Thymus (tissue), 11 donors: ENCODE measurements around the gene PRPF6. TPM values are rescaled to one million over a fixed set of nuclear protein-coding genes. Genes with fewer than 3 reads are reported as not detected.

Source experiments
- DNase-seq, 9 donors: peaks; one replicate each; pipeline ENCODE4 v3.0.0-alpha.2; 2013; ENCODE audit warnings: low spot score in 9 of 9, low read depth in 6 of 9, missing footprints in 1 of 9
- H3K27ac ChIP-seq, 2 donors: one replicate each; pipeline ENCODE4 v1.5.1; 2013; ENCODE audit warnings: control low read depth in 1 of 2, low read depth in 1 of 2, low read length in 1 of 2, mild to moderate bottlenecking in 1 of 2, moderate library complexity in 1 of 2
- H3K27me3 ChIP-seq, 2 donors: one replicate each; pipeline ENCODE4 v1.5.1; 2013; ENCODE audit warnings: low read length in 1 of 2; ENCODE audit not compliant: control insufficient read depth in 2 of 2, insufficient read depth in 1 of 2
- H3K36me3 ChIP-seq, 2 donors: one replicate each; pipeline ENCODE4 v1.5.1; 2013; ENCODE audit warnings: low read length in 1 of 2, mild to moderate bottlenecking in 1 of 2, moderate library complexity in 1 of 2; ENCODE audit not compliant: control insufficient read depth in 2 of 2, insufficient read depth in 2 of 2
- H3K4me1 ChIP-seq, 2 donors: one replicate each; pipeline ENCODE4 v1.5.1; 2013; ENCODE audit warnings: low read length in 2 of 2; ENCODE audit not compliant: control insufficient read depth in 2 of 2, insufficient read depth in 2 of 2
- H3K4me3 ChIP-seq, 2 donors: one replicate each; pipeline ENCODE4 v1.5.1; 2013; ENCODE audit warnings: low read length in 2 of 2, control low read depth in 1 of 2, mild to moderate bottlenecking in 1 of 2
- H3K9me3 ChIP-seq, 2 donors: one replicate each; pipeline ENCODE4 v1.5.1; 2013; ENCODE audit warnings: low read length in 1 of 2, mild to moderate bottlenecking in 1 of 2; ENCODE audit not compliant: control insufficient read depth in 2 of 2, insufficient read depth in 1 of 2
- WGBS: extraction: QIAGEN DNeasy Blood & Tissue Kit; methylation state at CpG from one replicate; pipeline ENCODE4 v1.1.7; 2013; 5-methylcytosine and 5-hydroxymethylcytosine counted together
- polyA plus RNA-seq: library from polyadenylated mRNA; stranded (reverse); fragments of 200-250 nt; gene quantifications from one replicate; pipeline ENCODE4 v1.2.3, GENCODE V29; 2013
- total RNA-seq: library from RNA; stranded (reverse); fragments of 120-200 nt; gene quantifications from one replicate; pipeline ENCODE4 v1.2.4, GENCODE V29; 2013
- donor health status: healthy.

Gene PRPF6
- total and polyA plus RNA-seq, 2 donors: 45.1 to 56.1 TPM

DNA sequence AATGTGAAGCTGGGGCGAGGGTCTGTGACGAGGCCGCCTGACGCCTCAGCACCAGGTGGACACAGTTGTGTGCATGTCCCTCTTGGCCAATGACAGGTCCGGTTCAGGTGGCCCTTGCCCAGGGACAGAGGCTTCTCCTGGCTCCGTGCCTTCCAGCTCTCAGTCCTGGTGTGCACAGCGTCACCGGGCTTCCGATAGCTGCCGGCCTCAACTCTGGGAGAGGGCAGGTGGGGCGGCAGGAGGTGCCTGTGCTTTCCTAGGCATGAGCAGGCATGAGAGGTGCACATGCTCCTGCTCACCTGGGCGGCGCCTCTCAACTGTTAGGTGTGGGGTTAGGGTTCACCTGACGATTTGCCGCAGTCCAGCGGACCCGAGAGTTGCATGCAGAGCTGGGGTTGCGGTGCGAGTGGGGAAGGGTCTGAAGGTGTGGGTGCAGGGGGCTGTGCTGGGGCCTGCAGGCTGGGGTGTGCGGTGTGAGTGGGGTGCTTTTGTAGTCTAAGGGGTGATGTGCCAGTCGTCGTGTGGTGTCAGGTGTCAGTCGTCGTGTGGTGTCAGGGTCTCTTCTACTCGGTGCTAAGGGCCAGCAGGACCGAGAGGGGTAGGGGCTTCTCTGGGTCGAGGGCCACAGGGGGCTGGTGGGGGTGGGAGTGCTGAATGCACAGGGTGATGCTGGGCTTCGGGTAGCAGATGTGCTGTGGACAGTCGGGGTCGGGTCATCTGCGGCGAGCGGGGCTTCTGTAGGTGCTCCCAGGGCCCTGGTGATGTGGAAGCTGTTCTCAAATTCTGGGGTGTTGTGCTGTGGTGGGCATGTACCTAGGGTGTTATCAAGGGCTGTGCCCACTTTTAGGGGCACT, 72.3 kb downstream of the PRPF6 start:
- DNase-seq: no peak
- no peak overlapping the region for H3K4me3 ChIP-seq
- H3K36me3 ChIP-seq: no peaks in the 10 kb centered on the region
- H3K9me3 ChIP-seq: peaks cover 0 to 5% of the 10 kb centered on the region in 2 donors
- peak overlapping the region in 1 of 2 donors; percentile 48 for H3K27ac ChIP-seq
- WGBS: 92% methylated on average over 33 of the region's 33 CpGs
- H3K27me3 ChIP-seq: peaks cover 34 to 80% of the 10 kb centered on the region in 2 donors
- peaks cover 3 to 53% of the 10 kb centered on the region in 2 donors for H3K4me1 ChIP-seq

DNA sequence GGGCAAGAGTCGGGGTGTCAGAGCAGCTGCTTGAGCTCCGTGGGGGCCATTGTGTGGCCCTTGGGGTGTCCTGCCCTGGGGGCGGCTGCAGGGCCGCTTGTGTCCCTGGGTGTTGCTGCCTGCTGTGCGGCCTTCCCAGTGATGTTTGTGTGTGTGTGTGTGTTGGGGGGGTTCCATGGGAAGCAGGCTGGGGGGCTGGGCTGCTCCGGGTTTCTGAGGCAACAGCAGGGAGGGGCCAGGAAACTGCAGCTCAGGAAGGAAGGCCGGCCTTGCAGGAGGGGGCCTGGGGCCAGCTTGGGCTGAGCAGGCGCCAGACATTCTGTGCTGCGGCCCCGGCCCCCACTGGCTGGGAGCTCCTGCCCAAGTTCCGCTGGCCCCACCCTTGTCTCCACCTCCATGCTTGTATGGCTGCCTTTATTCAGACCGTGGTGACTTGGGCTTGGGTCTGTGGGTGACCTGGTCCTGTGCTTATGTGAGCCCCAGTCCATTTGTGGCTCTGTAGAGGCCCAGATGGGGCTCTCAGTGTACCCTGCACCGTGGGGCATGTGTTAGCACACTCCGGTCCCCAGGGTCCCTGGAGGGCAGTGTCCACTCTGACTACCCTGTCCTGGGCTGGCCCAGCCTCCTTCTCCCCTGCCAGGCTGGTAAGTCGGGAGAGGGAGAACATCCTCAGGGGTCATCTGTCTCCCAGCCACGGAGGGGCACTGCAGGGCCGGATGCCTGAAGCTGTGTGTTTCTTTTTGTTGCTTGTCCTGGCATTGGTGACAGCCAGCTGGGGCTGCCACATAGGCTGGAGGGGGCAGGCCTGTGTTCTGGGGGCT, 73.1 kb downstream of the PRPF6 start:
- Histone ChIP-seq H3K4me1 (peaks cover 3 to 53% of the 10 kb centered on the region in 2 donors), H3K27ac (peak overlapping the region; percentile 22 to 36), H3K4me3 (no peak overlapping the region), H3K36me3 (no peaks in the 10 kb centered on the region), H3K9me3 (peaks cover 0 to 5% of the 10 kb centered on the region in 2 donors), H3K27me3 (peaks cover 25 to 74% of the 10 kb centered on the region in 2 donors)
- 40% methylated on average over 17 of the region's 17 CpGs for WGBS
- DNase-seq: no peak

DNA sequence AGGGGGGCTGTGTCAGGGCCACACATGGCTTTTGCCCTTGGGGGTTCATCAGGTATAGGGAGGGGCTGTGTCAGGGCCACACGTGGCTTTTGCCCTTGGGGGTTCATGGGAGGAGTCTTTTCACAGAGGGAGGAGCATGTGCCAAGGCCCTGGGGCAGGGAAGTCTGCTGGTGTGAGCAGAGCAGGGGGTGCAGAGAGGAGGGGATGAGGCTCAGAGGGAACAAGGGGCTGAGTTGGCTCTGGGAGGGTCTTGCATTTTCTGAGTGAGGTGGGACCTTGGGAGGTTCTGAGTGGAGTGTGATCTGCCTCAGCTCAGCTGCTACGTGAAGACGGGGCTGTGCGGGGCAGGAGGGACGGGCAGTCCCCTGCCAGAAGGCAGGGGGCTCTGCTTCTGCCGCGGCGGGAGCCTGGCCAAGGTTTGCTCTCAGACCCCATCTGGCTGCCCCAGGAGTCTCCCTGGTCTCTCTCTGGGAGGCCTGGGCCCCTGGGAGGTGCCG, 74.5 kb downstream of the PRPF6 start:
- Histone ChIP-seq H3K9me3 (no peaks in the 10 kb centered on the region), H3K27me3 (peaks cover 13 to 64% of the 10 kb centered on the region in 2 donors), H3K4me1 (peaks cover 3 to 45% of the 10 kb centered on the region in 2 donors), H3K4me3 (no peak overlapping the region), H3K27ac (peak overlapping the region in 1 of 2 donors; percentile 80), H3K36me3 (no peaks in the 10 kb centered on the region)
- DNase-seq: no peak
- WGBS: 92% methylated on average over 9 of the region's 9 CpGs

DNA sequence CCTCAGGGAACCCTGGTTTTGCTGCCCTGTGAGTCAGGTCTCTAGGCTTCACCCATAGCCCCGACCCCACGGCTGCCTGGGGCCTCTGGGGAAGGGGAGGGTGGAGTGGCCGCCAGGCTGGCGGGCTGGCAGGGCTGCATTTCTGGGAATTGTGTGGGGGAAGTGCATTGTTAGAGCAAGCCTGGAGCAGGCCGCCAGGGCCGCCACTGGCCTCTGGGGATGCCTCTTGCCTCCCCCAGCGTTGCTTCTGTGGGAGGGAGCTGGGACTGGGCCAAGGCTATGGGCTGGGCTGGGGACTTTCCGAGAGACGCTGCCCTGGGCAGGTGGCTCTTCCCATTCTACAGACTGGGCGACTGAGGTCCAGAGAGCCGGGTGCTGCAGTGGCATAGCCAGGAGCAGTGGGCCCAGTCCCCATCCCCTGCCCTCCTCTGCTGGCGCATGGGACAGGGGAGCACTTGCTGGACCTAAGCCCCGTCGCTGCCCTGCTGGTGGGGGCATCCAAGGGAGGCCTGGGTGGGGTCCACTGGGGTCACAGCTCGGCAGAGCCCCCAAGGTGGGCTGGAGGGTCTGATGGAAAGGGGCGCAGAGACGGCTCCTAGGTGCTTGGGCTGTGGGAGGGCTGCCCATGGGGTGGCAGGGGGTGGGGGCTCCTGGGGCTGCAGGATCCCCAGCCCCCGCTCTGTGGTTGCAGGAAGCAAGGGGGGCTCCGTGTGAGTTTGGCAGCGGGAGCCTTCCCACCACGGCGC, 75.1 kb downstream of the PRPF6 start:
- peaks cover 3 to 43% of the 10 kb centered on the region in 2 donors for H3K4me1 ChIP-seq
- no peaks in the 10 kb centered on the region for H3K36me3 ChIP-seq
- H3K27me3 ChIP-seq: peaks cover 7 to 57% of the 10 kb centered on the region in 2 donors
- H3K4me3 ChIP-seq: no peak overlapping the region
- H3K9me3 ChIP-seq: no peaks in the 10 kb centered on the region
- WGBS: 75% methylated on average over 22 of the region's 22 CpGs
- DNase-seq: no peak
- peak overlapping the region; percentile 46 to 84 for H3K27ac ChIP-seq

DNA sequence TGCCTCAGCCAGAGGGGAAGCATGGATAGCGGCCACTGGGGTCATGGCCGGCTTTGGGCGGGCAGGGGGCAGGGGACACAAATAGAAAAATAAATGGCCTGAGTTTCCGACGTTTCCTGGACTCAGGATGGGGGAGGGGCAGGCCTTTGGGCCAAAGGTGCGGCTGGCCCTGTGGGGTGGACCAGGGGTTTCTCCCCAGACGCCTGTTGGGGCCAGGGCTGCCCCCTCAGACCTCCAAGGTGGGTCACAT, 75.6 kb downstream of the PRPF6 start:
- WGBS: 63% methylated on average over 7 of the region's 7 CpGs
- Histone ChIP-seq H3K4me3 (no peak overlapping the region), H3K4me1 (peaks cover 3 to 43% of the 10 kb centered on the region in 2 donors), H3K9me3 (no peaks in the 10 kb centered on the region), H3K27me3 (peaks cover 2 to 52% of the 10 kb centered on the region in 2 donors), H3K36me3 (no peaks in the 10 kb centered on the region), H3K27ac (peak overlapping the region; percentile 46 to 84)
- DNase-seq: no peak

DNA sequence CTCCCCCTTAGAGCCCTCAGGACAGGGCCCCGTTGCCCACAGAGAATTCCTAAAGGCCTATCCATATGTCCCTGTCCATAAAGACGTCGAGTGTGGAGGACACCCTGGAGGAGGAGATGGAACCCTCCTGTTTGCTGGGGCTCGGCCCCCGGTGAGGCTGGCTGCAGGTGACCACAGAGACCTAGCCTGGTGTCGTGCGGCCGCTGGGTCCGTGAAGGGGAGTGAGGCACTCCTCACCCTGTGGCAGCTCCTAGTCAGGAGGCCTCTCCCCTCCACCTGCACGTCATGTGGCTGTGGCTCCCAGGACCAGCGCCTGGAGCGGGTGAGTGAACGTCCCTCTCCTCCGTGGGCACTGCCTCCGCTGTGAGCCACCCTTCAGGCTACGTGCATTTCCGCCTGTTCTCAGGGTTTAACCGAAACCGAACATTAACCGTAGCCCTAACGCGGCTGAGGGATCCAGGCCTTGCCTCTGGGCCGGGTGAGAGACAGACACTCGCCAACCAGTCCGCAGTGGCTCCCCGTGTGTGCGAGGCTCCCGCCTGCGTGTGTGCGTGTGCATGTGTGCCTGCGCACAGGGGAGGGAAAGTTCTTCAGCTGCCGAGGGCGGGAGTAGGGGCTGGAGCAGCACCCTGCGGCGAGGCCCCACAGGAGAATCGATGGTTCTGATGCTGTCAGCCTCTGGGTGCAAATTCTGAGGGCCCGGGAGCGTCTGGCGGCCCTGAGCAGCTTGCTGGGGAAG, 76.1 kb downstream of the PRPF6 start:
- peaks cover 3 to 42% of the 10 kb centered on the region in 2 donors for H3K4me1 ChIP-seq
- DNase-seq: peak in 1 of 9 donors; percentile 64
- H3K27ac ChIP-seq: peak overlapping the region; percentile 62 to 84
- 65% methylated on average over 39 of the region's 39 CpGs for WGBS
- H3K4me3 ChIP-seq: peak overlapping the region in 1 of 2 donors; percentile 14
- no peaks in the 10 kb centered on the region for H3K9me3 ChIP-seq
- no peaks in the 10 kb centered on the region for H3K36me3 ChIP-seq
- peaks cover 0 to 47% of the 10 kb centered on the region in 2 donors for H3K27me3 ChIP-seq

DNA sequence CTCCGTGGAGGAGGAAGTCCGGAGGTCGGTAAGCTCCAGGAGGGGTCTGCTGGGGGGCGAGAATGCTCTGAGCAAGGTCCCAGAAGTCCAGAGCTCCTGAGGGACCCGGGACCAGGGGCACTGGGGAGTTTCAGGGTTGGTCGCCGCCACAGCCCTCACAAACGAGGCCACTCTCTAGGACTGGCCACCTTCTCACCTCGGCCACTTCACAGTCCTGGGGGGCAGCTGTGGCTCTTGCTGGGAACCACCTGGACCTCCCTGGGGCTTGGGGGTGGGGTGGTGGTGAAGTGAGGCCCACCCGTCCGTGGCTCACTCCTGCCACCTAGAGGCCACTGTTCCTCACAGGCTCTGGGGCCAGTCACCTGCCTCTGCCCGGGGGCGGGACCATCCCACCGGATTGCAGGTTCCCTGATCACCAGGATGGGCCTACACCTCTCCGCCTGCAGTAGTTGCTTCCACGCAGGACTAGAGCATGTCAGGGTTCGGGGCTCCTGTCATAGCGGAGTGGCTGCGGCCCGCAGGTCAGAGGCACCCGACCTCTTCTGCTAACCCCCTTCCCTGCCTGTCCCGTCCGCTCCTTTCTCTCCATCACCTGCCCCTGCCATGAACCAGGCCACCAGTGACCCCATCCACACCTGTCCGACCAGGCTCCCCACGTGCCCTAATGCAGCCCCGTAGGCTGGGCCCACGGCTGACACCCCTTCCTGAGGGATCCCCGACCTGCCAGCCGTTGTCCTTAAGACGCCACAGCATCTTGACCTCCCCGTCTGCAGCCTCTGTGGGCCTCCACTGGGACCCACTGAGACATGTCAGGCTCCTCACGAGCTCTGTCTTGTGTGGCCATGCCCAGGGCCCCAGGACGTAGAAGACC, 76.9 kb downstream of the PRPF6 start:
- H3K4me1 ChIP-seq: peaks cover 3 to 48% of the 10 kb centered on the region in 2 donors
- peak in 4 of 9 donors; percentile 77 to 87 (median 83) for DNase-seq
- H3K27ac ChIP-seq: peak overlapping the region; percentile 62 to 84

More for the DNA sequence above, 76.9 kb downstream of the PRPF6 start:
- Histone ChIP-seq H3K9me3 (no peaks in the 10 kb centered on the region), H3K4me3 (peak overlapping the region in 1 of 2 donors; percentile 14), H3K27me3 (peaks cover 0 to 39% of the 10 kb centered on the region in 2 donors), H3K36me3 (no peaks in the 10 kb centered on the region)
- 47% methylated on average over 33 of the region's 33 CpGs for WGBS
